Panc1 (cell line): ENCODE data around the gene CUTC.

Source experiments
- CTCF ChIP-seq: fragments of 450-650 bp; IDR thresholded peaks from 2 replicates; pipeline ENCODE4 v1.5.1; 2017; ENCODE audit warnings: mild to moderate bottlenecking
- SIN3A ChIP-seq: IDR thresholded peaks from 2 replicates; pipeline ENCODE4 v1.6.1; 2012; ENCODE audit warnings: low read depth, mild to moderate bottlenecking, low read length, moderate library complexity, borderline replicate concordance; ENCODE audit not compliant: insufficient read depth

GRCh38 chr10:99761365-99761764 lies 29.3 kb downstream of the CUTC start:
- no peak for TF ChIP-seq CTCF
- no peak for TF ChIP-seq SIN3A
